Cardiac septum (tissue), 1 donor: Measurements from ENCODE around the gene PDE11A. TPM values are rescaled to one million over a fixed set of nuclear protein-coding genes. Genes with fewer than 3 reads are reported as not detected.

Experiments
- DNase-seq: peaks from one replicate; pipeline ENCODE4 v3.0.0-alpha.2; 2020; ENCODE audit warnings: low spot score
- intact Hi-C: fragments of 100-400 bp; cut with DNase I; formaldehyde crosslinking; loops from one replicate; pipeline ENCODE4 v1.14.0; 2022
- total RNA-seq: library from RNA; stranded (reverse); fragmentation: NEBNext Ultra II Directional; extraction: Animal tissue kit (Norgen Biotek cat#: 25700); gene quantifications from one replicate; pipeline ENCODE4 v1.2.1, GENCODE V29; 2021
- donor health status: DM: no; HTN: no; CAD: no.

Gene PDE11A
- total RNA-seq, 1 donor from 2014 or later = 0.54 TPM

- intact Hi-C loops = no loop called here
- DNase-seq = no peak
These were observed 493.0 kb downstream of the PDE11A start for GRCh38 chr2:177579486-177580036.

GRCh38 chr2:177578454-177578853, 494.1 kb downstream of the PDE11A start:
- no peak for DNase-seq
- intact Hi-C loops = no loop called here

- no peak for DNase-seq
- intact Hi-C loops = no loop called here
These were observed 495.5 kb downstream of the PDE11A start for GRCh38 chr2:177577075-177577474.

- DNase-seq = no peak
- intact Hi-C loops = no loop called here
These were observed 497.2 kb downstream of the PDE11A start for GRCh38 chr2:177575358-177575757.

- DNase-seq = no peak
- intact Hi-C loops = no loop called here
These were observed 498.2 kb downstream of the PDE11A start for GRCh38 chr2:177574356-177574755.

Other genes starting within 250 kb of the PDE11A start
- gene RBM45, start 39.7 kb upstream of the PDE11A start, total RNA-seq = 5.2 TPM
- gene OSBPL6, start 121.7 kb upstream of the PDE11A start, total RNA-seq = 5.5 TPM